Mesendoderm (in vitro differentiated cells): ENCODE measurements around the gene B3GAT3.
"Not testable (repeated sequence)": the region's sequence is repeated elsewhere in the genome, so short reads cannot be mapped to it uniquely, and the experiment has no call there.

ENCODE experiments used
- DNase-seq: peaks from one replicate; pipeline ENCODE4 v3.0.0; 2013
- H2AK5ac ChIP-seq: 2 replicates; pipeline ENCODE4 v1.6.1; 2013; ENCODE audit warnings: low read length, inconsistent platforms
- H2BK120ac ChIP-seq: 2 replicates; pipeline ENCODE4 v1.6.1; 2013; ENCODE audit warnings: low read depth, mild to moderate bottlenecking, low read length, moderate library complexity, mixed read lengths
- H2BK15ac ChIP-seq: replicated peaks from 2 replicates; pipeline ENCODE4 v1.6.1; 2013; ENCODE audit warnings: low read depth, mild to moderate bottlenecking, moderate library complexity
- H2BK5ac ChIP-seq: 2 replicates; pipeline ENCODE4 v1.6.1; 2013; ENCODE audit warnings: low read length, inconsistent platforms
- H3K18ac ChIP-seq: 2 replicates; pipeline ENCODE4 v1.6.1; 2013; ENCODE audit warnings: mild to moderate bottlenecking, low read length, mixed read lengths
- H3K23ac ChIP-seq: one replicate; pipeline ENCODE4 v1.6.1; 2013; ENCODE audit warnings: low read length
- H3K27ac ChIP-seq: 2 replicates; pipeline ENCODE4 v1.5.1; 2013; ENCODE audit warnings: low read depth, mild to moderate bottlenecking, inconsistent platforms, low read length, moderate library complexity
- H3K27me3 ChIP-seq: 2 replicates; pipeline ENCODE4 v1.6.1; 2013; ENCODE audit warnings: low read length, control low read depth, mild to moderate bottlenecking, inconsistent platforms; ENCODE audit not compliant: insufficient read depth, poor library complexity
- H3K36me3 ChIP-seq: 2 replicates; pipeline ENCODE4 v1.6.1; 2013; ENCODE audit warnings: low read length, inconsistent platforms; ENCODE audit not compliant: control insufficient read depth, insufficient read depth
- H3K4ac ChIP-seq: one replicate; pipeline ENCODE4 v1.6.1; 2013; ENCODE audit warnings: low read depth, mild to moderate bottlenecking, low read length, moderate library complexity
- H3K4me1 ChIP-seq: 2 replicates; pipeline ENCODE4 v1.6.1; 2013; ENCODE audit warnings: low read depth, low read length, inconsistent platforms; ENCODE audit not compliant: control insufficient read depth
- H3K4me2 ChIP-seq: 2 replicates; pipeline ENCODE4 v1.6.1; 2013; ENCODE audit warnings: low read length
- H3K4me3 ChIP-seq: 2 replicates; pipeline ENCODE4 v1.5.1; 2013; ENCODE audit warnings: mild to moderate bottlenecking, low read length
- H3K56ac ChIP-seq: one replicate; pipeline ENCODE4 v1.6.1; 2013; ENCODE audit warnings: low read length
- H3K79me1 ChIP-seq: 2 replicates; pipeline ENCODE4 v1.6.1; 2013; ENCODE audit warnings: low read length, inconsistent platforms
- H3K79me2 ChIP-seq: 2 replicates; pipeline ENCODE4 v1.6.1; 2013; ENCODE audit warnings: mild to moderate bottlenecking, low read length; ENCODE audit not compliant: control insufficient read depth, insufficient read depth
- H3K9ac ChIP-seq: 2 replicates; pipeline ENCODE4 v1.6.1; 2013; ENCODE audit warnings: low read length, inconsistent platforms
- H4K5ac ChIP-seq: one replicate; pipeline ENCODE4 v1.6.1; 2013; ENCODE audit warnings: low read length
- H4K8ac ChIP-seq: one replicate; pipeline ENCODE4 v1.6.1; 2013; ENCODE audit warnings: low read depth, mild to moderate bottlenecking, control low read depth, low read length, moderate library complexity
- WGBS: extraction: QIAGEN DNeasy Blood & Tissue Kit; methylation state at CpG from one replicate; pipeline ENCODE4 v1.1.7; 2013; ENCODE audit warnings: low lambda C conversion rate, missing lambda C conversion rate; ENCODE audit not compliant: insufficient coverage; ENCODE audit errors: extremely low coverage; 5-methylcytosine and 5-hydroxymethylcytosine counted together

Gene B3GAT3

DNA sequence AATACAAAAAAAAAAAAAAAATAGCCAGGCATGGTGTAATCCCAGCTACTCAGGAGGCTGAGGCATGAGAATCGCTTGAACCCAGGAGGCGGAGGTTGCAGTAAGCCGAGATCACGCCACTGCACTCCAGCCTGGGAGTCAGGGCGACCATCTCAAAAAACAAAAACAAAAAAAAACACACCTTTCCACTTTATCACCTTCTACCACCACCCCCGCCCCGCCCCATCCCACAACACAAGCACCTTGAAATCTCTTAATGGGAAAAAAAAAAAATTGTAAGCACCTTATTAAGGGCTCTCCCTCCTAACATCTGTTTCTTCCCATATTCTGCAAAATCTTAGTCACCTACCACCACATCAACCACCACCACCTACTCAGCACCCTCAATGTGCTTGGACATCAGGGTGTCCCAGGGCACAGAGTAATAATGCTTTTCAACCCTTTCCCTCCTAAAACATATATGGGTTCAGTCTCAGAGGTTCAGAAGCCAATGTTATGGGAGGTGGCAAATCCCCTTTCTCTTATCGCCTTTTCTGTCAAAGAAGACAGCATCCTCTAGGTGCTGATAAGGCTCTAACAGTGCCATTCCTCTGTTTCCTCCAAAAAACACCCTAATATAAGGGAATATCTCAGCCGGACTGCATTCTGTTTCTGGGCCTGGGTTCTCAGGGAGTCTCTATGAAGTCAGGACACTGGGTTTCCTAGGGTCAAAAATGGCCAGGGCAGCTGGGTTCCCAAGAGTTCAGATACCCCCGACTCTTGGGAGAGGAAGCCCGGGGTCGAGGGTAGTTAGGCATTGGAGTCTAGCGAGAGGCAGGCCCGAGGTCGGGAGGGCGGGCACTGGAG, 30.6 kb upstream of the B3GAT3 start:
- Histone ChIP-seq H3K23ac (peak overlapping the region; percentile 89), H3K56ac (peak overlapping the region; percentile 95), H3K36me3 (peaks cover 6% of the 10 kb centered on the region), H4K5ac (no peak overlapping the region), H2BK120ac (no peak overlapping the region), H4K8ac (no peak overlapping the region), H2BK15ac (no peak overlapping the region), H3K27me3 (peaks cover 3% of the 10 kb centered on the region), H3K4me2 (peak overlapping the region; percentile 99), H3K4me3 (peak overlapping the region; percentile 97), H3K4ac (peak overlapping the region; percentile 24), H3K9ac (peak overlapping the region; percentile 99), H3K27ac (peak overlapping the region; percentile 88), H3K79me1 (peaks cover 11% of the 10 kb centered on the region), H3K79me2 (peaks cover 10% of the 10 kb centered on the region), H3K18ac (no peak overlapping the region), H2BK5ac (no peak overlapping the region), H2AK5ac (peak overlapping the region; percentile 51), H3K4me1 (peaks cover 2% of the 10 kb centered on the region)
- DNase-seq, result no peak
- WGBS, result no CpG with 5 or more reads among the region's 16 CpGs

DNA sequence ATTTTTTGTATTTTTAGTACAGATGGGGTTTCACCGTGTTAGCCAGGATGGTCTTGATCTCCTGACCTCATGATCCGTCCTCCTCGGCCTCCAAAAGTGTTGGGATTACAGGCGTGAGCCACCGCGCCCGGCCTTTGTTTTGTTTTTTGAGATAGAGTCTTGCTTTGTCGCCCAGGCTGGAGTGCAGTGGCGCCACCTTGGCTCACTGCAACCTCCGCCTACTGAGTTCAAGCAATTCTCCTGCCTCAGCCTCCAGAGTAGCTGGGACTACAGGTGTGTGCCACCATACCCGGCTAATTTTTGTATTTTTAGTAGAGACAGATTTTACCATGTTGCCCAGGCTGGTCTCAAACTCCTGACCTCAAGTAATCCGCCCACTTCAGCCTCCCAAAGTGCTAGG, 28.5 kb upstream of the B3GAT3 start:
- H3K56ac ChIP-seq, H2BK5ac ChIP-seq, H3K4me2 ChIP-seq, H2AK5ac ChIP-seq, H3K23ac ChIP-seq, H2BK120ac ChIP-seq, H3K4me1 ChIP-seq, H3K27me3 ChIP-seq, H3K4ac ChIP-seq, H3K36me3 ChIP-seq, H3K4me3 ChIP-seq, H3K27ac ChIP-seq, H3K9ac ChIP-seq, H3K18ac ChIP-seq, H2BK15ac ChIP-seq, H4K5ac ChIP-seq, H4K8ac ChIP-seq, DNase-seq: not testable (repeated sequence)
- WGBS, result no CpG with 5 or more reads among the region's 12 CpGs
- Histone ChIP-seq H3K79me2 (peaks cover 20% of the 10 kb centered on the region), H3K79me1 (peaks cover 16% of the 10 kb centered on the region)

- Histone ChIP-seq H3K4ac (no peak overlapping the region), H3K18ac (no peak overlapping the region), H2BK5ac (no peak overlapping the region), H4K8ac (no peak overlapping the region), H3K23ac (no peak overlapping the region), H3K4me2 (no peak overlapping the region), H3K36me3 (peaks cover 6% of the 10 kb centered on the region), H3K27ac (no peak overlapping the region), H3K27me3 (peaks cover 3% of the 10 kb centered on the region), H3K79me1 (peaks cover 20% of the 10 kb centered on the region), H3K4me3 (no peak overlapping the region), H3K79me2 (peaks cover 26% of the 10 kb centered on the region), H3K9ac (no peak overlapping the region), H2BK15ac (no peak overlapping the region), H2AK5ac (no peak overlapping the region), H3K4me1 (peaks cover 2% of the 10 kb centered on the region), H2BK120ac (no peak overlapping the region), H3K56ac (no peak overlapping the region), H4K5ac (no peak overlapping the region)
- no peak for DNase-seq
- WGBS, result no CpG with 5 or more reads among the region's 11 CpGs
Observed at GRCh38 chr11:62649486-62649885, 27.7 kb upstream of the B3GAT3 start.

- Histone ChIP-seq H3K56ac (no peak overlapping the region), H4K5ac (no peak overlapping the region), H3K79me1 (peaks cover 25% of the 10 kb centered on the region), H2BK120ac (no peak overlapping the region), H3K23ac (no peak overlapping the region), H3K36me3 (peaks cover 8% of the 10 kb centered on the region), H3K27ac (no peak overlapping the region), H3K4me3 (no peak overlapping the region), H3K4me2 (no peak overlapping the region), H3K4ac (no peak overlapping the region), H3K79me2 (peaks cover 31% of the 10 kb centered on the region), H4K8ac (no peak overlapping the region), H3K4me1 (peaks cover 2% of the 10 kb centered on the region), H2AK5ac (no peak overlapping the region), H3K27me3 (peaks cover 3% of the 10 kb centered on the region), H3K9ac (no peak overlapping the region), H2BK5ac (no peak overlapping the region), H3K18ac (no peak overlapping the region), H2BK15ac (no peak overlapping the region)
- no CpG with 5 or more reads among the region's 11 CpGs for WGBS
- no peak for DNase-seq
Observed at GRCh38 chr11:62648967-62649364, 27.2 kb upstream of the B3GAT3 start.

DNA sequence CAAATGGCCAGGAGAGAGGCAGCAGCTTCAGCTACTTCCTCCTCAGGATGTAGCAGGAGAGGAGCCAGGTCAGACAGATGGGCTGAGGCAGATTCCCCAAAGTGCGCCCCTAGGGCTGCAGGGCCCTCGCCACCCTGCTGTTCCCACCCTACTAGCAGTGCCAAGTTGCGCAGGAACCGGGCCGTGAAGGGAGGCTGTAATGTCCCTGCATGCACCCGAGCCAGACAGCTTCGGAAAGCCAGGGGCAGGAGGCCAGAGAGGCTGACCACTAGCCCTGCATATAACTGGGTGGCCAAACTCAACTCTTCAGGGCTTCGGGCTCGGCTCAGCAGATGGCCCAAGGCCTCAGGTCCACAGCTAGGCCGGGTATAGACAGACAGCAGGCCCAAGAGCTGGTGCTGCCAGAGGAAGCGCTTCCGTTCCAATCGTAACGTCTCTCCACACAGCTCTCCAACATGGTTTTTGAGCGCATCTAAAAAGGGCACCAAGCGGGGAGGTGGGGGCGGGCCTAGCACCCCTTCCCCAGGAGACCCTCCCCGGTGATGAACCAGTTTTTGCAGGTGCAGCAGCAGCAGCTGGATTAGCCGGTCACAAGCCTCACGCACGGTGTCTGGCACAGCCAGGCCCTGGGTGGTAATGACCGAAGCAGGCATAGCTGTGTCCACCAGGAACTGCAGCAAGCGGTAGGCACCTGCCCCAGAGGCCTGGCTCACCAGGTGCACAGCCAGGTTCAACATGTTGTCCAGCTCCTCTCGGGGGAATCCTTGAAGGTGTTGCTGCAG, 26.6 kb upstream of the B3GAT3 start:
- H3K9ac ChIP-seq, result no peak overlapping the region
- H3K27me3 ChIP-seq, result peaks cover 3% of the 10 kb centered on the region
- no peak overlapping the region for H4K8ac ChIP-seq
- no peak for DNase-seq
- H3K79me2 ChIP-seq, result peaks cover 31% of the 10 kb centered on the region
- no peak overlapping the region for H4K5ac ChIP-seq
- H3K23ac ChIP-seq, result no peak overlapping the region
- H2BK5ac ChIP-seq, result no peak overlapping the region
- peaks cover 25% of the 10 kb centered on the region for H3K79me1 ChIP-seq
- no CpG with 5 or more reads among the region's 24 CpGs for WGBS
- no peak overlapping the region for H3K4me3 ChIP-seq
- H2BK120ac ChIP-seq, result no peak overlapping the region
- peaks cover 8% of the 10 kb centered on the region for H3K36me3 ChIP-seq
- H3K56ac ChIP-seq, result no peak overlapping the region
- H3K18ac ChIP-seq, result no peak overlapping the region
- peaks cover 2% of the 10 kb centered on the region for H3K4me1 ChIP-seq
- no peak overlapping the region for H2BK15ac ChIP-seq
- H3K27ac ChIP-seq, result no peak overlapping the region
- no peak overlapping the region for H3K4ac ChIP-seq
- H2AK5ac ChIP-seq, result no peak overlapping the region
- H3K4me2 ChIP-seq, result no peak overlapping the region
